Inflammatory macrophage (primary cell): ENCODE data around the gene SLIT1.

Source experiments
- DNase-seq, 2 donors: peaks; one replicate each; pipeline ENCODE4 v3.0.0-alpha.2; 2020 to 2022

SLIT1 gene

DNA sequence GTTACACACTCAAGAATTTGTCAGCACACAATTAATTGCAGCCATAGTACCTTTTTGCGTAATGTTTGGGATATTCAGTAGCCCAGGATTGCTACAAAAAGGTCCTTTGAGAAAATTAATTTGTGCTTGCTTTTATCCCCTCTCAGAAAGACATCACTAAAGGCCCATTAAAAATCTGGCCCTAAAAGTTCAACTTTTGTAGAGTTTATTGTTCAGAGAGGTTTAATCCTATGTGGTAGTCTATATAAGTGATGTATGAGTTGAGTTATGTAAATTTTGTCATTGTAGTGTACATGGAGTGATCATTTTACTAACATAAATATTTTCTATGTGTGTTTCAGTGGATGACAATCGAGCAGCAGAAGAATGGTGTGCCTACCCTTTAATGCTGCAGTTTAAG is 227.7 kb downstream of the SLIT1 start:
- DNase-seq: no peak

DNA sequence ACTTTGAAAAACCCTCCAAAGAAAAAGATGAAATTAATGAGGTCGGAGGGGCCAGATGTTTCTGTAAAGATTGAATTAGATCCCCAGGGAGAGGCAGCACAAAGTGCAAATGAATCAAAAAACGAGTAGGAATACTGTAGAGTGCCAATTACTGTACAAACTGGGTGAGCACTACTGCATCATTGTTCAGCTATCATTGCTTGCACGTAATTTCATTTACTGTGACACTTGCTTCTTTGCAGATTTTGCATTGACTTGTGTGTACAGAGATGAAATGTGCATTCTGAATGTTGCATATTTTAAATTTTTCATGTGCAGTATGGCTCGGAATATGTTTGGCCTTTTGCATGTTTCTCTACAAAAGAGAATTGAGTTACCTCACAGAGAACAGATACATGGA is 230.0 kb downstream of the SLIT1 start:
- no peak for DNase-seq

DNA sequence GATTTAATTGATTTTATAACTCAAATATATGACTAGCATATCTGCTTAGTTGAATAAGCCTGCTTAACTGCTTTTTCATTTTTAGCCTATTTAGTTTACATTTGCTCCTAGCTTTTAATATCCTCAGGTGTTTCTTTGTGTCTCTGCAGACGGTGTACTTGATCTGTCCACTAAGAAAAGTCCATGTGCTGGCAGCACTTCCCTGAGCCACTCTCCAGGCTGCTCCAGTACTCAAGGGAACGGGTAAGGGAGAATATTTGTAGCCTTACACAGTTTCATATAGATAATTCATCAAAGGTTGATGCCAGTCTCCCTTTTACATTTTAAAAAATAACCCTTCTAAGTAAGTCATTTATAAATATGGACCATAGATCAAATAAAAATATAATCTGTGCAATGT is 233.8 kb downstream of the SLIT1 start:
- no peak for DNase-seq

DNA sequence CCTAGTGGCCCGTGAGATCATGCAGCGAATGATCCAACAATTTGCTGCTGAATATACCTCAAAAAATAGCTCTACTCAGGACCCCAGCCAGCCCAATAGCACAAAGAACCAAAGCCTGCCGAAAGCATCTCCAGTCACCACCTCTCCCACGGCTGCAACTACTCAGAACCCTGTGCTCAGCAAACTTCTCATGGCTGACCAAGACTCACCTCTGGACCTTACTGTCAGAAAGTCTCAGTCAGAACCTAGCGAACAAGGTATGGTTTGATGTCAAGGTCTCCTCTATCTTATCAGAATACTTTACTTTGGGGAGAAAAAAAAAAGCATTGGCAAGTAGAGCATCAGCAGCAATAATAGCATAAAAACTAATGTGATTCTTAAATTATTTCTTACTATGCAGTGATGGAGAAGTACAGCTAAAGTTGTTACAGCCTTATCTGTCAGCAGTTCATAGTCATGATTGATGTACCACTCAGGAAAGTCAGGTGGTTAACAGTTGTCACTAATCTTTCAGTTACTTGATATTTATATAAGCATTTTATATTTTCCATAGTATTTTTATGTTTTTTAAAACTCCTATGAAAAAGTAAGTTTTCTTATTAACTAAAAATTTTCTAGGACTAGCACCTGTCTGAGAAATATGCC is 236.6 kb downstream of the SLIT1 start:
- DNase-seq: no peak
